WERI-Rb-1 (cell line): Measurements from ENCODE around the gene DIAPH1.
A peak's percentile ranks its signal among the peaks of the same experiment; 100 is the strongest.

Experiments used
- DNase-seq: peaks from one replicate; pipeline ENCODE4 v3.0.0-alpha.2; 2020
- H3K27ac ChIP-seq: fragments of 250-450 bp; sonication (Bioruptor Pico); 2 replicates; pipeline ENCODE4 v1.5.1; 2020; ENCODE audit warnings: mild to moderate bottlenecking, moderate library complexity
- H3K27me3 ChIP-seq: fragments of 250-450 bp; sonication (Bioruptor Pico); 2 replicates; pipeline ENCODE4 v1.5.1; 2021; ENCODE audit warnings: mild to moderate bottlenecking, low read depth, moderate library complexity; ENCODE audit not compliant: insufficient read depth, severe bottlenecking
- H3K36me3 ChIP-seq: fragments of 250-450 bp; sonication (Bioruptor Pico); 2 replicates; pipeline ENCODE4 v1.5.1; 2020; ENCODE audit warnings: mild to moderate bottlenecking, moderate library complexity
- H3K4me3 ChIP-seq: 2 replicates; pipeline ENCODE4 v1.5.1; 2011; ENCODE audit warnings: low read depth, mild to moderate bottlenecking, control low read depth, low read length
- H3K9me3 ChIP-seq: fragments of 250-450 bp; sonication (Bioruptor Pico); 2 replicates; pipeline ENCODE4 v1.5.1; 2021; ENCODE audit warnings: mild to moderate bottlenecking, moderate library complexity; ENCODE audit not compliant: severe bottlenecking
- CTCF ChIP-seq: IDR thresholded peaks from 2 replicates; pipeline ENCODE4 v1.5.1; 2011; ENCODE audit warnings: low read depth, mild to moderate bottlenecking, control low read depth, inconsistent platforms, low read length

DIAPH1 gene

DNA sequence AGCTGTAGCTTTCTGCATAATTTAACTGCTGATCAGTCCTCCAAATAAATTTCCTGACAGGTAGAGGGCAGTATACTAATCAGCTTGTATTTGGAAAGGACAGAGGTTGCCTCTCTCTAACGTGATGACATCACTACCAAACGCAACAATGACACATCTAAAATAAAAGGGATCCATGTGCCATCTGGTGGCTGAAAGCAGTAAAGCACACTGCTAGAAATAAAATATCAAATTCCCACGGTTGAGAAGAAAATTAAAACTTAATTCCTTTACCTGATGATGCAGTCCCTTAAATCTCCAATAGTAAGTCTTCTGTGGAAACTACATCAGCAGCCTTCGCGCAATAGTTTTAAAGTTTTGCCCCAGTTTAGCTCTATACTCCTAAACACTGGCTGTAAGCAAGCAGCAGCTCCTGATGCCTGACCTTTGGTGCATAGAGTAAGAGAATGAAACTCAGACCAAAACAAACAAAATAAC is 54.5 kb downstream of the DIAPH1 start:
- H3K4me3 ChIP-seq = no peak overlapping the region
- no peaks in the 10 kb centered on the region for H3K9me3 ChIP-seq
- peak; percentile 67 for TF ChIP-seq CTCF
- H3K27ac ChIP-seq = peak overlapping the region; percentile 32
- H3K27me3 ChIP-seq = no peaks in the 10 kb centered on the region
- peaks cover 51% of the 10 kb centered on the region for H3K36me3 ChIP-seq
- peak; percentile 73 for DNase-seq

GRCh38 chr5:141560725-141561483 is 57.9 kb downstream of the DIAPH1 start:
- H3K9me3 ChIP-seq = no peaks in the 10 kb centered on the region
- H3K27me3 ChIP-seq = no peaks in the 10 kb centered on the region
- H3K4me3 ChIP-seq = peak overlapping the region; percentile 18; the same call in 1 of the 2 replicates
- peak; percentile 92 for DNase-seq
- H3K27ac ChIP-seq = peak overlapping the region; percentile 99
- peaks cover 33% of the 10 kb centered on the region for H3K36me3 ChIP-seq
- TF ChIP-seq CTCF = peak; percentile 70

DNA sequence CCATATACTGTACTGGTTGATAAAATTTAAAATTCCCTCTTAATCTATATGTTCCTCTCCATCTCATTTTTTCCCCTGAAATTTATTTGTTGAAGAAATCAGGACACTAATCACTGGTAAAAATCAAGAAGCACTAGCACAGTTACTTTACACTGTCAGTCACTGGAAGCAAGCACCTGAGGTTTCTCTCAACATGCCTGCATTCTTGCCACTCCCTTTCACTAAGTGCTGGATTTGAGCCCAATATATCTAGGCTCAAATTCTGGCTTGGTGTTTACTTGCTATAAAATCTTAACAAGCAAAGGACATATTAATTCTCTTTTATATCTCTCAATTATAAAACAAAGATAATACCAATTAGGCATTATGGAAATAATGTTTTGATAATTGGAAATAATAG is 58.6 kb downstream of the DIAPH1 start:
- no peaks in the 10 kb centered on the region for H3K27me3 ChIP-seq
- DNase-seq = no peak
- H3K9me3 ChIP-seq = no peaks in the 10 kb centered on the region
- peak overlapping the region; percentile 99 for H3K27ac ChIP-seq
- peaks cover 27% of the 10 kb centered on the region for H3K36me3 ChIP-seq
- peak overlapping the region; percentile 18; the same call in 1 of the 2 replicates for H3K4me3 ChIP-seq
- TF ChIP-seq CTCF = no peak

- no peak for TF ChIP-seq CTCF
- peak overlapping the region; percentile 99 for H3K27ac ChIP-seq
Measured at GRCh38 chr5:141559461-141559860, 59.3 kb downstream of the DIAPH1 start.

GRCh38 chr5:141558150-141558549 is 60.6 kb downstream of the DIAPH1 start:
- Histone ChIP-seq H3K36me3 (peaks cover 18% of the 10 kb centered on the region), H3K27me3 (no peaks in the 10 kb centered on the region), H3K27ac (peak overlapping the region; percentile 74), H3K4me3 (no peak overlapping the region), H3K9me3 (no peaks in the 10 kb centered on the region)
- no peak for TF ChIP-seq CTCF
- DNase-seq = no peak

More at GRCh38 chr5:141559461-141559860, 59.3 kb downstream of the DIAPH1 start:
- H3K4me3 ChIP-seq = no peak overlapping the region
- H3K27me3 ChIP-seq = no peaks in the 10 kb centered on the region
- peaks cover 27% of the 10 kb centered on the region for H3K36me3 ChIP-seq
- H3K9me3 ChIP-seq = no peaks in the 10 kb centered on the region
- DNase-seq = no peak
